NCI-H2107 (cell line): ENCODE data around the gene CXXC4.

ENCODE experiments used
- DNase-seq: peaks from one replicate; lab custom pipeline; 2025; lab: John Stamatoyannopoulos, UW

CXXC4 gene

DNA sequence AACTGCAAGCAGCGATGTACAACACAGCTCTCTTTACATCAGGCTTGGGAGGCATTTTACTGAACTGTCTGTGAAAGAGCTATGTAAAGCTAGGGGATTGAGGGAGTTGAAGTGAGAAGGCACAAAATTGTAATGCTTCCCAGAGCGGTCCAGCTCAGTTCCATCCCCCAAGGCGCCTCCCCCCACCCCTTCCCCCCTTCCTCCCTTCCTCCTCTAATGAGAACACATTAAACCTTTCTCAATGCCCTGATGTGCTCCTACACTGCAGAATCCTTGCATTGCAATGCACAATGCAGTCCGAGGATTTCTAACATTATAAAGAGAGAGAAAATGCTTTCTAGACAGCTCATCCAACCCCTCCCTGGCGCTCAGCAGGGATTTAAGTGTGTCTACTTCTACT lies 73.9 kb downstream of the CXXC4 start:
- DNase-seq = no peak
